MG63 (cell line): ENCODE measurements around the gene EWSR1. TPM values are rescaled to one million over a fixed set of nuclear protein-coding genes. Genes with fewer than 3 reads are reported as not detected.
A peak's percentile ranks its signal among the peaks of the same experiment; 100 is the strongest.

Experiments
- DNase-seq: peaks from one replicate; pipeline ENCODE4 v3.0.0-alpha.2; 2020
- H3K27me3 ChIP-seq: fragments of 250-450 bp; sonication (Bioruptor Pico); 2 replicates; pipeline ENCODE4 v1.5.1; 2020; ENCODE audit warnings: mild to moderate bottlenecking, moderate library complexity
- H3K36me3 ChIP-seq: fragments of 250-450 bp; sonication (Bioruptor Pico); 2 replicates; pipeline ENCODE4 v1.5.1; 2020; ENCODE audit warnings: mild to moderate bottlenecking, moderate library complexity
- H3K4me3 ChIP-seq: fragments of 250-450 bp; sonication (Bioruptor Pico); 2 replicates; pipeline ENCODE4 v1.5.1; 2020; ENCODE audit warnings: mild to moderate bottlenecking, moderate library complexity
- H3K9me3 ChIP-seq: fragments of 250-450 bp; sonication (Bioruptor Pico); 2 replicates; pipeline ENCODE4 v1.5.1; 2020; ENCODE audit warnings: mild to moderate bottlenecking, moderate library complexity
- total RNA-seq: library from RNA; depleted of rRNA; stranded (reverse); fragments of >200 nt; shearing (Covaris generic); gene quantifications from 2 replicates; pipeline ENCODE4 v1.2.3, GENCODE V29; 2014; ENCODE audit warnings: low replicate concordance

EWSR1 gene
- total RNA-seq, 1 experiment from 2014 or later = 149 TPM

DNA sequence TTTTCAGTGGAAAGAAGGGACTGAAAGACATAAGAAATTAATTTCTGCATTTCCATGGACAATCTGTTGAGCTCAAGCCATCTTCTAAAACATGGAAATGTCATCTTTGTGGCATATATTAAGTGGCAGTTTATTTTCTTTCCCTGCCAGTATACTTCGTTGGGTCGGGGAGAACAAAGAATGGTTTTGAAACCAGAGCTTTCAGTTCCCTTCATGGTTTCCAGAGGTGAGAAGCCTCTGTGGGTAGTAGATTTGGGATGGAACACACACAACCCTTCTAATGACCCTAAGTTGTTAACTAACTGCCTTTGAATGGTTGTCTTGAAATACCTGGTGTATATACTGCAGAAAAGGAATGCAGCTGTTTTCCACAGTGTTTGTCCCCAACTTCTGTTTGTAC, 20.8 kb downstream of the EWSR1 start:
- DNase-seq = no peak
- H3K36me3 ChIP-seq = peaks cover 93% of the 10 kb centered on the region

DNA sequence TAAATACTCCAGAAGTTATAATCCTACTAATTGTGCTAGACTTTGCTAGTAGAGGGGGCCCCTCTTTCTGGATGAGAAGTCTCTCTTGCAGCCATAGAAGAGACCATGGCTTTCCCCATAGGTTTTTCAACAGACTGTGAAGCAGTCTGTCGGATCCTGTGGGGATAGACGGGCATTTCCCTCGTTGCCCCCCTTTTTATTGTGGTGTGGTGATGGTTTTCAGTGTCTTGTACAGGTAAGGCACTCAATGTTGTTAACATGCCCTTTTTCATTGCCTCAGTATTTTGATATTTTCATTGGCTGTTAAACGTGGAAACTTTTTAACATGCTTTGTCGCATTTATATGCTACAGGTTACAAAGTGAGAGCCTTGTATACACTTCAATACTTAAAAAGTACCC, 22.0 kb downstream of the EWSR1 start:
- no peak for DNase-seq
- Histone ChIP-seq H3K27me3 (no peaks in the 10 kb centered on the region), H3K9me3 (no peaks in the 10 kb centered on the region), H3K4me3 (no peak overlapping the region), H3K36me3 (peaks cover 93% of the 10 kb centered on the region)

More for the DNA sequence above, 20.8 kb downstream of the EWSR1 start:
- Histone ChIP-seq H3K4me3 (no peak overlapping the region), H3K27me3 (no peaks in the 10 kb centered on the region), H3K9me3 (no peaks in the 10 kb centered on the region)

DNA sequence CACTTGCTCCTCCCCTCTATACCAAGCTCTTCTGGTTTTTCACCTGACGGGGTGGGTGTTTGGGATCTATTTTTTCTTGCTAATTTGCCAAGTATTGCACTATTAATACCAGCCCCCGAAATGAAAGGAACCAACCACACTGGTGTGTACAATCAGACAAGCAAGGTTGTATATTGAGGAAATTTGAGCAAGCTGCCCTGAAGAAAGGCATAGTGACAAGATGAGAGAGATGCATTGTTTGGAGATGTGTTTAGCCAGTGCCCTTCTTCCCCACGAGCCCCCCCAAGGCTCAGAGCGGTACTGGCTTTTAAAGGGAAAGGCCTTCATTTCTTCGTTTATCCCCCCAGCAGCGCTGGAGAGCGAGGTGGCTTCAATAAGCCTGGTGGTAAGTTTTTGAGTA, 23.1 kb downstream of the EWSR1 start:
- Histone ChIP-seq H3K27me3 (no peaks in the 10 kb centered on the region), H3K4me3 (no peak overlapping the region), H3K9me3 (no peaks in the 10 kb centered on the region), H3K36me3 (peaks cover 95% of the 10 kb centered on the region)
- no peak for DNase-seq

DNA sequence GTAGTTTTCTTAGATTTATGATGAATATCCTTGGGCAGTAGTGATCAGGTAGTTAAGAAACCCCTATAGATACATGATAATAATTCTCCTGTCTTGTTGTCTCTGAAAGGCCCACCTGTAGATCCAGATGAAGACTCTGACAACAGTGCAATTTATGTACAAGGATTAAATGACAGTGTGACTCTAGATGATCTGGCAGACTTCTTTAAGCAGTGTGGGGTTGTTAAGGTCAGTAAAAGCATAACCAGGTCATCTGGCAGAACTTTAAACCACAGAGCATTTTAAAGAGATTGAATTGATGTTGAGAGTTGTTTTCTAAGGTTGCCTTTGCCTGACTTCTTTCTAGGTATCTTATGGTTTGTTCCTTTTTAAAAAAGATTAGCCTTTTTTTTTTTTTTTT, 24.3 kb downstream of the EWSR1 start:
- Histone ChIP-seq H3K36me3 (peaks cover 98% of the 10 kb centered on the region), H3K9me3 (no peaks in the 10 kb centered on the region), H3K4me3 (no peak overlapping the region), H3K27me3 (no peaks in the 10 kb centered on the region)
- DNase-seq = no peak

DNA sequence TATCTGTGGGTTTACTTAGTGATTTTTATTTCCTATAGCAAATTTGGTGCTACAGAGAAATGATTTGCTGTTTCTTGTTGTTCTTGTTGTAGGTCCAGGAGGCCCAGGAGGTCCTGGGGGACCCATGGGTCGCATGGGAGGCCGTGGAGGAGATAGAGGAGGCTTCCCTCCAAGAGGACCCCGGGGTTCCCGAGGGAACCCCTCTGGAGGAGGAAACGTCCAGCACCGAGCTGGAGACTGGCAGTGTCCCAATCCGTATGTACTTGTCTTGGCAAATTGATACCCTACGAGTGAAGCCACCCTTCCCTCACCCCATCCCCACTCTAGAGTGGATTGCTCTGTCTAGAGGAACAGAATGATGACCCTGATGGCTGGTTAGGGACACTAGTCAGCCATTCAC, 30.6 kb downstream of the EWSR1 start:
- DNase-seq = no peak
- H3K36me3 ChIP-seq = peaks cover 77% of the 10 kb centered on the region
- H3K27me3 ChIP-seq = no peaks in the 10 kb centered on the region
- H3K4me3 ChIP-seq = no peak overlapping the region
- H3K9me3 ChIP-seq = no peaks in the 10 kb centered on the region

DNA sequence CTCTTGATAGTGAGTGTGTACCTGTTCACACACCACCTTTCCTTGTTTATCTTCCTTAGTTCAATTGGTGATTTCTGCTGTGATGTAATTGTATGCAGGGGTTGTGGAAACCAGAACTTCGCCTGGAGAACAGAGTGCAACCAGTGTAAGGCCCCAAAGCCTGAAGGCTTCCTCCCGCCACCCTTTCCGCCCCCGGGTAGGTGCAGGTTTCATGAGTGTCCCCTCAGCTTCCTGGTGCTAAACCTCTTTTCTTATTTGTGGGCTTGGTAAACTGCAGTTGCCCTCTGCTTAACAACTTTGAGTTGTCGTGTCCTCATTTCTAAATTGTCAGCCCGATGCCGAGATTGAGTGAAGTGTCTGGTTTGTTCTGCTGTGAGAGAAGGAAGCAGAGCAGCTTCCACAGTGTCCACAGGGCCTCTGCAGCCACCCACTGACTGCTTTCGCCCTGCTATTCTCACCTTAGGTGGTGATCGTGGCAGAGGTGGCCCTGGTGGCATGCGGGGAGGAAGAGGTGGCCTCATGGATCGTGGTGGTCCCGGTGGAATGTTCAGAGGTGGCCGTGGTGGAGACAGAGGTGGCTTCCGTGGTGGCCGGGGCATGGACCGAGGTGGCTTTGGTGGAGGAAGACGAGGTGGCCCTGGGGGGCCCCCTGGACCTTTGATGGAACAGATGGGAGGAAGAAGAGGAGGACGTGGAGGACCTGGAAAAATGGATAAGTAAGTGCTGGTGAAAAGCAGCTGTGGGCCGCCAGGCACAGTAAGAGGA, 31.2 kb downstream of the EWSR1 start:
- peaks cover 70% of the 10 kb centered on the region for H3K36me3 ChIP-seq
- no peaks in the 10 kb centered on the region for H3K27me3 ChIP-seq
- no peak for DNase-seq
- H3K9me3 ChIP-seq = no peaks in the 10 kb centered on the region
- H3K4me3 ChIP-seq = no peak overlapping the region

DNA sequence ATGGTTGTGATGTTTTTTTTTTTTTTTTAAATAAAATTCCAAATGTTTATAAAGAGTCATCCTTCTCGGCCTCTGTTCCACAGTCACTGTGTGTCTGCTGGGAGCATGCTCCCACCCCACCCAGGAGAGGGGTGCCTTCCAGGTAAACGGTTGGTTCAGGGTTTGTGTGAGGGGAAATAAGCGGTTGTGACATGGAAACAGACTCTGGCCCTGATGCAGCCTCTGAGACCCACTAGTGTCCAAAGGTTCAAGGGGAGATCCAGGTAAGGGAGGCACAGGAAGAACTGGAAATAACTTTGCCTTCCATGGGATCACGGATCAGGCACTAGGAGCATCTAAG, 32.4 kb downstream of the EWSR1 start:
- Histone ChIP-seq H3K4me3 (no peak overlapping the region), H3K27me3 (no peaks in the 10 kb centered on the region), H3K36me3 (peaks cover 59% of the 10 kb centered on the region), H3K9me3 (no peaks in the 10 kb centered on the region)
- DNase-seq = no peak

DNA sequence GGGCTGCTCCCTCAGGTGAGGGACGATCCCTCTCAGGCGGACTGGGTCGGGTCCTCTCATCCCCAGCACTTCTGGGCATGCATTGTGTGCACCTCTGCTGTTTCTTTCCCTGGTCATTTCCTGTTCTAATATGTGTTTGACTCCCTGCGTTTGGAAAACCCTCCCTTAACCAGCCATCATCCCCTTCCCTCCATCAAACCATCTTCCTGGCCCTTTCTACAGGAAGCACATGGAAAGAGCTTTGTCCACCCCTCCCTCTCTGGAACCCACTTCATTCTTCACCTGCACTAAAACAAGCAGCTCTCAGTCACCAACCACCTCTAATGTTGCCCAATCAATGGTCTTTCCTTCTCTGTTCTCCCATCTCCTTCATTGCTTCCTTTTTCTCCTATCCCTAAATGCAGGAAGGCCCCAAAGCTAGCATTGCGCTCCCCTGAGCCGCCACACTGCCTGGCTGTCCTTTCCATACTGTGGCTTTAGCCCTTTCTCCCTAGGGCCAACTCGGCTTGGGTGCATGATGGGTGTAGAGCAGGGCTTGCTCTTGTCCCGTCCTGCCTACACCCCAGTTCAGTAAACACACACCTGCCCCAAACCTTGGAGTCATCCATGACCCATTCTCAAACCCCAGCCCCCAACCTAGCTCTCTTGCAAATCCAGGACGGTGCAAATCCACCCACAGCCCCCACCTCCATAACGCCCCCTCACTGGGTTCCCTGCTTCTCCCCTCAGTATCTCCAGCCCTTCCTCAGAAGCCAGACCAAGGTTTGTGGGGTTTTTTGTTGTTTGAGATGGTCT, 32.9 kb downstream of the EWSR1 start:
- Histone ChIP-seq H3K4me3 (no peak overlapping the region), H3K36me3 (peaks cover 53% of the 10 kb centered on the region), H3K9me3 (no peaks in the 10 kb centered on the region), H3K27me3 (no peaks in the 10 kb centered on the region)
- no peak for DNase-seq

DNA sequence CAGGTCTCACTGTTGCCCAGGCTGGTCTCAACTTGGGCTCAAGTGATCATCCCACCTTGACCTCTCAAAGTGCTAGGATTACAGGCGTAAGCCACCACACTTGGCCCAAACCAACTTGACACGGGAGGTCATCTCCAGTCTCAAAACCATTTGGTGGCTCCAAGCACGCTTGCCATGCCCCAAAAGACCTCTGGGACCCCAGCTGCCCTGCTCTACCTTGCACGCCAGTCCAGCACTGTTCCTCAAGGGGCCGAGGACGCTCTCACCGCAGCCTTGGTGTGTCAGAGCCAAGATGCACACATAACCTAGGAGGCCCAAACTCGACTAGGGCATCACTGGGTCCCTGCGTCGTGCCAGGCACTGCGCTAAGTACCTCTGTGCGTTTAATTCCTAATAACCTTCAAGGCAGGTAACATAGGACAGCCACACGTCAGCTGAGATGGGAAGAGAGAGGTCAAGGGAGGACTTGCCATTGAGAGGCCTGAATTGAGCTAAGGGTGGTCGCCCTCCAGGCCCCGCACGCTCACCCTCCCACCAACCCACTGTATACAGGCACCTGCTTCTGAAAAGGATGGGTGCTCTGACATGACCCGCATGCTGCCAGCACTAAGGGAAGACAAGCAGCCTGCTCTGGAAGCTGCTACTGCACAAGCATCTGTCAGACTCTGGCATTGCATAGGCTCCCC, 33.8 kb downstream of the EWSR1 start:
- H3K27me3 ChIP-seq = no peaks in the 10 kb centered on the region
- no peaks in the 10 kb centered on the region for H3K9me3 ChIP-seq
- peaks cover 44% of the 10 kb centered on the region for H3K36me3 ChIP-seq
- H3K4me3 ChIP-seq = no peak overlapping the region
- DNase-seq = no peak

DNA sequence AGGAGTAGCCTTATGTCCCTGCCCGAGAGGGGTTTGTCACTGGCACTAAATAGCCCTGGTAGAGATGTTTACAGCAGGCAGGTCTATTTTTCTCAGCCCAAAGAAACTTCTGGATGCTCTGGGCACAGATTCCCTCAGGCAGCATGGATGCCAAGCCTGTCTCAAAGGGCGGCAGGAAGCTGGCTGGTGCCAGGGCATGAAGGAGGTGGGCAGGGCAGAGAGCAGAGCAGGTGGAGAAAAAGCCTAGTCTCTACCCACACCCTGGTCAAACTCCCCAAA, 34.3 kb downstream of the EWSR1 start:
- no peaks in the 10 kb centered on the region for H3K27me3 ChIP-seq
- H3K9me3 ChIP-seq = no peaks in the 10 kb centered on the region
- peaks cover 40% of the 10 kb centered on the region for H3K36me3 ChIP-seq
- no peak overlapping the region for H3K4me3 ChIP-seq
- no peak for DNase-seq

DNA sequence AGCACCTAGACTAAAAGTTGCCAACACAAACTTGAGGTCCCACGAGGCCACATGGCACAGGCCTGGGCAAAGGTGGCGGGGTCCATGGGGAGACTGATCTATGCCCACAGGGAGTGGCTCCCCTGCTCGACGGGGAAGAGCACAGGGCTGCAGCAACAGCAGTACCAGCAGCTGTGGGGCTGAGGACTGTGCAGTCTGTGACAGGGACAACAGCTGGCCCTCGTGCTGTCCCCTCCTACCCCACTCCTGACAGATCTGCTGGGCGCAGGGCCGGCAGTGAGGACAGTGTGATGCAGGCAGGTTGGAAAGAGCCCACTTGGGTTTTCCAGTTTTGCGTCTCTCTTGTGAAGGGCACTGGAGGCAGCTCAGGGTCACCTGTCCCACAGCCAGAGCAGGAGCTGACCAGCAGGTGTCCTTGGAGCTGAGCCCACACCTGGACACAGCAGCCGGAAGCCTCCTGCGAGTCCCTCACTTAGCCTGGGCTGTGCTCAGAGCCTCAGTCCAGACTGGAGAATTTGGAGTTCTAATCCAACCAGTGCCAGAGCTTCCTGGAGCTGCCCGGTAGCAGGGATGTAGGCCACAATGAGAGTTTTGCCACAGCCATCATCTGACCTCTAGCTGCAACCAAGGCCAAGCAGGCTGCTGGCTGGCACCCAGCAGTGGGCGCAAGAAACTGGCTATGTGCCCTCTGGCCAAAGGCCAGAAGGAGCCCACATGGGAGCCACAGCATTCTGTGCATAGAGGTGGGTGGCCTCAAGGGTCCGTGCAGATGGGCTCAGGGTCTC, 34.8 kb downstream of the EWSR1 start:
- Histone ChIP-seq H3K9me3 (no peaks in the 10 kb centered on the region), H3K27me3 (no peaks in the 10 kb centered on the region), H3K36me3 (peaks cover 34% of the 10 kb centered on the region), H3K4me3 (no peak overlapping the region)
- no peak for DNase-seq

DNA sequence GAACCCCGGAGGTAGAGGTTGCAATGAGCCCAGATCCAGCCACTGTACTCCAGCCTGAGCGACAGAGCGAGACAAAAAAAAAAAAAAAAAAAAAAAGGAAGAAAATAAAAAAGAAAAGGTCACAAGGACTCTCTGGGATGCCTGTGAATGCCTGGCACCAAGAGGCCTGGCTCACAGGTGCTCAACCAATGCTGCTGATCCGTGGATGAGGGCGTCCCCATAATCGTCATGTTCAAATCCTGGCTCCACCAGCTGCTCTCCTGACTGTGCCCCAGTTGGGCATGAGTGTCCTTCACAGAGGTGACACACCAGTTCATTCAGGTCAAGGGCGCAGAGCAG, 37.7 kb downstream of the EWSR1 start:
- Histone ChIP-seq H3K36me3 (peaks cover 10% of the 10 kb centered on the region), H3K4me3 (peak overlapping the region; percentile 83; the same call in 1 of the 2 replicates), H3K9me3 (no peaks in the 10 kb centered on the region), H3K27me3 (no peaks in the 10 kb centered on the region)
- no peak for DNase-seq

DNA sequence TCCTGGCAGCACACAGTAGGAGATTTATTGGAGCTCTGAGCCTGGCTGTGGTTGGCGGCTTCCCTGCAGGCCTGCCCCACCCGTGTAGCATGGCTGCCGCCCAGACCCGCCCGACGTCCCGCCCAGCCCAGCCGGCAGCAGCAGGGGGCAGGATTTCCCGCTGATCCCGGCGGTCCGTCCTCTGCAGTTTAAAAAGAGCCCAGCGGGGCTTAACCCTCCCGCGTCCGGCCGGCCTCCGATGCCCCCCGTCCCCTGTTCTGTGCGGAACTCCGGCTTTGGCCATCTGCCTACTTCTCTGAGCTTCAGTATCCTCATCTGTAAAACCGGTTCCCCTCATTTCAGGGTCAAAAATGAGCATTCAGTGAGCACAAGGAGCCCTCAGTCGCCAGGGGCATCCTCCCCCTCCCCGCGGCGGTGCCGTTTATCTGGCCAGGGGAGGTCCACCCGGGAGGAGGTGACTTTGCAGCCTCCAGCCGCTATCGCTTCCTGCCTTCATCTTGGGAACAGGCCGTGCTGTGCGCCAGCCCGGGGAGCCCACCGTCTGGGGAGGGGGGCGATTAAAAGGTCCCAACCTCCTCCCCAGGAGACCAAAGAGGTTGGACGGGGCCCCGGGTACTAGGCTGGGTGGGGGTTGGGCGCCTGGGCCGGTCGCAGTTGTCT, 38.2 kb downstream of the EWSR1 start, which contains the start of gene GAS2L1:
TSS of gene GAS2L1 (plus strand) at position 476 of the 660 bp plus-strand sequence. CDS start 1,456 bp downstream, outside the sequence.
- no peaks in the 10 kb centered on the region for H3K9me3 ChIP-seq
- DNase-seq = peak; percentile 89
- H3K27me3 ChIP-seq = no peaks in the 10 kb centered on the region
- peaks cover 8% of the 10 kb centered on the region for H3K36me3 ChIP-seq
- peak within 1 kb of the TSS; percentile 83 for H3K4me3 ChIP-seq

DNA sequence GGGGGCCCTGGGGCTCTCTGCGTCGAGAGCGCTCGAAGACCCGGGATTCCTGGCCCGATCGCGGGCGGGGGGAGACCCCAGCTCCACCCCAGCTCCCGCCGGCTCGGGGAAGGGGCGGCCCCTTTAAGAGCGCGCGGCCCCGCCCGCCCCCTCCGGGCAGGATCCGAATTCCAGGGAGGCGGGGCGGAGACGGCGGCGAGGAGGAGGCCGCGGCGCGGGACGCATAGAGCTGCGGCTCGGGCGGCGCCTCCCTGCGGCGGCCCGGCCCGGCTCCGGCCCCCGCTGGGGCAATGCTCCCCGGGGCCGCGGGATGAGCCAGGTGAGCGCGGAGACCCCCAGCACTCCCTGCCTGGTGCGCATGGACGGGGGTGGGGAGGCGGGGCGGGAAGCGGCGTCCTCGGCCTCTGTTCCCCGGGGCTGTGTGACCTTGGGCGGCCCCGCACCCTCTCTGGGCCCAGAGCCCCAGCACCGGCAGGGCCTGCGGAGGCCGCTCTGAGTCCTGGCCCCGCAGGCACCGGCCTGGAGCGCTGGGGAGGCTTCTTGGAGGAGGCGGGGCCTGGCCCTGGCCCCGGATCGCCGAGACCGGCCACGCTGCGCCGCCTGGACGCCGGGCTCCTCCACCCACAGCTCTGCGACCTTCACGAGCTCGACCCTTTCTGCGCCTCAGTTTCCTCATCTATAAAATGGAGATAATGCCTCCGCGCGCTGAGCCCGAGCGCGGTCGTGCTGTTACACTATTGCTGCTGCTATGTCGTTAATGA, 38.9 kb downstream of the EWSR1 start:
- peaks cover 9% of the 10 kb centered on the region for H3K36me3 ChIP-seq
- DNase-seq = peak; percentile 81
- H3K9me3 ChIP-seq = no peaks in the 10 kb centered on the region
- no peaks in the 10 kb centered on the region for H3K27me3 ChIP-seq
- H3K4me3 ChIP-seq = peak overlapping the region; percentile 83

DNA sequence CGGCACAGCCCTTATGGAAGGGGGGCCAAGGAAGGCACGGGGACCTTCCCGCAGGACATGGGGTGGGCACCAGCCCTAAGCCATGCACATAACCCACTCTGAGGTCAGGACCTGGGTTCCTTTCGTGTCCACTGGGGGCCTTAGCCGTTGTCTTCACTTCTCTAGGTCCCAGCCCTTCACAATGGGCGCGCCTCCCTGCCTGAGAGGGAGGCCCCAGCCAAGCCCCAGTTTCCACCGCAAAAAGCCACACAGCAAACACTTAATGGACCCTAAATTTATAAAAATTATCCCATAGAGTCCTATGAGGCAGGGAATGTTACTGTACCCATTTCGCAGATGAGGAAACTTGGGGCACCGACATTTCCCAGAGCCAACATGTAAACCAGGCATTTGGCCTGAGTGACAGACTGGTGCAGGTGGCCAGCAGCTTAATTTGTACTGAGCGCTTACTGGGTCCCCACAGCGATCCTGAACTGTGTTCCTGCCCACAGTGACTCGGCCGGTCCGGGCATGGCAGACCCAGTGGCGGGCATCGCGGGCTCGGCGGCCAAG, 39.6 kb downstream of the EWSR1 start:
- DNase-seq = no peak
- Histone ChIP-seq H3K36me3 (peaks cover 14% of the 10 kb centered on the region), H3K9me3 (no peaks in the 10 kb centered on the region), H3K4me3 (peak overlapping the region; percentile 83), H3K27me3 (no peaks in the 10 kb centered on the region)
